Stimulated activated CD4-positive, alpha-beta T cell treated with anti-CD3 and anti-CD28 coated beads, Interleukin-1b, Interleukin-23, amount 100 ng/mL, for 48 hours (primary cell): ENCODE data around the gene DTNB.
"Not testable (repeated sequence)": the region's sequence is repeated elsewhere in the genome, so short reads cannot be mapped to it uniquely, and the experiment has no call there.

Experiments used
- DNase-seq: peaks from one replicate; pipeline ENCODE4 v3.0.0-alpha.2; 2020

DTNB gene

DNA sequence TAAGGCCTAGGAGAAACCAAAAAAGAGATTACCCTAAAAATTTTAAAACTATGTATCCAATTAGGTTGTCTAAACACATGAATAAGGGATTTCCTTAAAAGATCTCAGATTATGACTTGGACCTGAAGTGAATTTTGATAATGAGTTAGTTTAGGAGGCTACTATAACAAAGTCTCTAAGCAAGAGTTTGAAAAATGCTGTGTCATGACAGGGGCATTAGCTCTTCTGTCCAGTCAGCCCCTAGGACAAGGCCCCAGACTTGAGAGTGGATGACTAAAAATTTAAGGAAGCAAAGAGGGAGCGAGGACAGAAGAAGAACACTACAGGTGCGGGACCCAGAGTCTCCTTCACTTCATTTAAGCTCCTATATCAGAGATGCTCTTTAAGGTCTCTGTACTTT is 135.9 kb downstream of the DTNB start:
- DNase-seq: no peak

DNA sequence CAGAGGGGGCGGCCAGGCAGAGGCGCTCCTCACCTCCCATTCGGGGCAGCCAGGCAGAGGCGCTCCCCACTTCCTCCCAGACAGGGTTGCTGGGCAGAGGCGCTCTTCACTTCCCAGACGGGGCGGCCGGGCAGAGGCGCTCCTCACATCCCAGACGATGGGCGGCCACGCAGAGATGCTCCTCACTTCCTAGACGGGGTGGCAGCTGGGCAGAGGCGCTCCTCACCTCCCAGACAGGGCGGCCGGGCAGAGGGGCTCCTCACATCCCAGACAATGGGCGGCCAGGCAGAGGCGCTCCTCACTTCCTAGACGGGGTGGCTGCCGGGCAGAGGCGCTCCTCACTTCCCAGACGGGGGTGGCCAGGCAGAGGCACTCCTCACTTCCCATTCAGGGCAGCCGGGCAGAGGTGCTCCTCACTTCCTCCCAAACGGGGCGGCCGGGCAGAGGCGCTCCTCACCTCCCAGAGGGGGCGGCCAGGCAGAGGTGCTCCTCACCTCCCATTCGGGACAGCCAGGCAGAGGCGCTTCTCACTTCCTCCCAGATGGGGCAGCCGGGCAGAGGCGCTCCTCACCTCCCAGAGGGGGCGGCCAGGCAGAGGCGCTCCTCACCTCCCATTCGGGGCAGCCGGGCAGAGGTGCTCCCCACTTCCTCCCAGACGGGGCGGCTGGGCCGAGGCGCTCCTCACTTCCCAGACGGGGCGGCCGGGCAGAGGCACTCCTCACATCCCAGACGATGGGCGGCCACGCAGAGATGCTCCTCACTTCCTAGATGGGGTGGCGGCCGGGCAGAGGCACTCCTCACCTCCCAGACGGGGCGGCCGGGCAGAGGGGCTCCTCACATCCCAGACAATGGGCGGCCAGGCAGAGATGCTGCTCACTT is 137.7 kb downstream of the DTNB start:
- DNase-seq: not testable (repeated sequence)

DNA sequence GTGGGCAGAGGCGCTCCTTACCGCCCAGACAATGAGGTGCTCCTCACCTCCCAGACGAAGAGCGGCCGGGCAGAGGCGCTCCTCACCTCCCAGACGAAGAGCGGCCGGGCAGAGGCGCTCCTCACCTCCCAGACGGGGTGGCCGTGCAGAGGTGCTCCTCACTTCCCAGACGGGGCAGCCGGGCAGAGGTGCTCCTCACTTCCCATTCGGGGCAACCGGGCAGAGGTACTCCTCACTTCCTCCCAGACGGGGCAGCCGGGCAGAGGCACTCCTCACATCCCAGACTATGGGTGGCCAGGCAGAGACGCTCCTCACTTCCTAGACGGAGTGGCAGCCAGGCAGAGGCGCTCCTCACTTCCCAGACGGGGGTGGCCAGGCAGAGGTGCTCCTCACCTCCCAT is 138.4 kb downstream of the DTNB start:
- not testable (repeated sequence) for DNase-seq

DNA sequence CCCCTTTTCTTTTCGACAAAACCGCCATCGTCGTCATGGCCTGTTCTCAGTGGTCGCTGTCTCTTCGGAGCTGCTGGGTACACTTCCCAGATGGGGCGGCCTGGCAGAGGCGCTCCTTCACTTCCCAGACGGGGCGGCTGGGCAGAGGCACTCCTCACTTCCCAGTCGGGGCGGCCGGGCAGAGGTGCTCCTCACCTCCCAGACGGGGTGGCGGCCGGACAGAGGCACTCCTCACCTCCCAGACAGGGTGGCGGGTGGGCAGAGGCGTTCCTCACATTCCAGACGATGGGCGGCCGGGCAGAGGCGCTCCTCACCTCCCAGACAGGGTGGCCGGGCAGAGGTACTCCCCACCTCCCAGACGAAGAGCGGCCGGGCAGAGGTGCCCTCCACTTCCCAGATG is 138.9 kb downstream of the DTNB start:
- DNase-seq: no peak

DNA sequence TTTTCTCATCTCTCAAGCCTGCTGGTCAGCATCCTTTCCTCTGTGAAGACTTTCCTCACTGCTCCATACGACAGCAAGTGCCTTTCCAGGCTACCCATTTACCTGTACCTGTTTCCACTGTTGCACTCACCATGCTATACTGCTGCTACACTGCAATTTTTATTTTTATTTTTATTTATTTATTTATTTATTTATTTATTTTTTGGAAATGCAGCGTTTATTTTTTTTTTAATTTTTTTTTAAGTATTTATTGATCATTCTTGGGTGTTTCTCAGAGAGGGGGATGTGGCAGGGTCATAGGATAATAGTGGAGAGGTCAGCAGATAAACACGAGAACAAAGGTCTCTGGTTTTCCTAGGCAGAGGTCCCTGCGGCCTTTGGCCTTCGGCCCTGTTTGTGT is 139.6 kb downstream of the DTNB start:
- not testable (repeated sequence) for DNase-seq

DNA sequence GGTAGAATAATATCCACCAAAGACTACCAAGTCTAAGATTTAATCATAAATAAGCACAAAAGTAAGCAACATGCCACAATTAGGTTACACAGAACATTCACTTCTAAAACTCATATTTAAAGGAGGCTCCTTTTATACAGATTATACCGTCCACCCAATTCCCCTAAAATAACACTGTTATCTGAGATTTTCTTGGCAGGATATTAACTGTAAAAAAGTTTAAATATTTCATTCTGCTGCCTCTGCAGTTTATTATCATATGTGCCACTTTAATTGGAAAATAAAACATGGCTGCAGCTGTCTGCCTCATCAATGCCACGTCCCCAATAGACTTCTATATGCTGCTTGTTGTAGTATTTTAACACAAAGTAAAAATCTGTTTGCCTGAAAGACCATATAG is 140.9 kb downstream of the DTNB start:
- DNase-seq: no peak

DNA sequence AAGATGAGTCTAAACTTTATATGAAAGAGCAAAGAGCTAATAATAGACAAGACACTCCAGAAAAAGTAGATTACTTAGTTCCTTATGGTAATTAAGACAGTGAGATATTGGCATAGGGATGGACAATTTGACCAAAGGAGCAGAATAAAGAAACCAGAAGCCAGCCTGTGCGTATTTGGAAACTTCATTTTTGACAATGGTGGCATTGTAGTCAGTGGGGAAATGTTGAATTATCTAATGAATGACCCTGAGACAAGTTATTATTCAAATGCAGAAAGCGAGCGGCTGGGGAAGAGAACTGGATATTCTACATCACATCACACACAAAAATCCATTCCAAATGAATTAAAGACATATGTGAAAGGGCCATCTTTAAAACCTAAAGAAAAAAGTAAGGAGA is 144.3 kb downstream of the DTNB start:
- no peak for DNase-seq

DNA sequence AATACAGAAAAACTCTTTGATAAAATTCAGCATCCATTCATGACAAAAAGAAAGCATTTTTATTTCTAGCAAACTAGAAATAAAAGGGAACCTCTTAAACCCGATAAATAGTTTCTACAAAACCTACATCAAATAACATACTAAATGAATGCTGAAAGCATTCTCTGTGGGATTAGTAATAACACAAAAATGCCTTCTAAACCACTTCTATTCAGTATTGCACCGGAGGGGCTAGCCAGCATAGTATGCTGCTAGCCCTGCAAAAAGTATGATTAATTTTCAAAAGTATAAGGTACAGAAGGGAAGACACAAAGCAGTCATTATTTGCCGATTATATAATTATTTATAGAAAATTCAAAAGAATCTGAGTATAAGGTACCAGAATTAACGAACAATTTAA is 145.2 kb downstream of the DTNB start:
- no peak for DNase-seq

DNA sequence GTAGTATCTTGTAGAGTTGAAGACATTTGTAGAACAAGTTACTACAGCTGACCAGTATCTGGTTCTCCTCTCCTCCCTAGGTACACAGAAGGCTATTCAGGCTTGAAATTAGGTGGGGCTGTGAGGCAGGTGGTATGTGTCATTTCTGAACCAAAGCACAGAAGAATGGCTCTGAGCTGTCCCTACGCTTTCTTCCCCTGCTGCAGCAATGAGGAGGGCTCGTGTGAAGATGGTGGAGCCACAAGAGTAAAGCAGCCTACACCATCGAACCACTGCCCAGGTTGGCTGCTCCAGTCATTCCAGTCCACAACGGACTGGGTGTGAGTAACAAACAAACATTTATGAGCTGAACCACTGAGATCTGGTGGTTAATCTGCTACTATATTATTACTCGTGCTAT is 148.9 kb downstream of the DTNB start:
- no peak for DNase-seq

DNA sequence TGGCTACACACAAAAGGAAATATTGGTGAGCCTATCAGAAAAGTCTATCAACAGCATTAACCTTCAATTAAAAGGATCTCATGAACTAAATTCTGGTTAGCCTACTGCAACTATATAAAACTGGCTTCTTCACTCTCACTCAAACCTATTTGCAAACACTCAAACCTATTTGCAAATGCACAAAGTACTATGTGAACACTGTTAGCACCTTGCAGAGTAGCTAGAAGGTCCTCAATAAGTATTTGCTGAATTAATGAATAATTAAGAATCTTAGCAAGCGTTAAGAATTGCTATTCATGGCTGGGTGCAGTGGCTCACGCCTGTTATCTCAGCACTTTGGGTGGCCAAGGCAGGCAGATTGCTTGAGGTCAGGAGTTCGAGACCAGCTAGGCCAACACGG is 150.3 kb downstream of the DTNB start:
- no peak for DNase-seq

DNA sequence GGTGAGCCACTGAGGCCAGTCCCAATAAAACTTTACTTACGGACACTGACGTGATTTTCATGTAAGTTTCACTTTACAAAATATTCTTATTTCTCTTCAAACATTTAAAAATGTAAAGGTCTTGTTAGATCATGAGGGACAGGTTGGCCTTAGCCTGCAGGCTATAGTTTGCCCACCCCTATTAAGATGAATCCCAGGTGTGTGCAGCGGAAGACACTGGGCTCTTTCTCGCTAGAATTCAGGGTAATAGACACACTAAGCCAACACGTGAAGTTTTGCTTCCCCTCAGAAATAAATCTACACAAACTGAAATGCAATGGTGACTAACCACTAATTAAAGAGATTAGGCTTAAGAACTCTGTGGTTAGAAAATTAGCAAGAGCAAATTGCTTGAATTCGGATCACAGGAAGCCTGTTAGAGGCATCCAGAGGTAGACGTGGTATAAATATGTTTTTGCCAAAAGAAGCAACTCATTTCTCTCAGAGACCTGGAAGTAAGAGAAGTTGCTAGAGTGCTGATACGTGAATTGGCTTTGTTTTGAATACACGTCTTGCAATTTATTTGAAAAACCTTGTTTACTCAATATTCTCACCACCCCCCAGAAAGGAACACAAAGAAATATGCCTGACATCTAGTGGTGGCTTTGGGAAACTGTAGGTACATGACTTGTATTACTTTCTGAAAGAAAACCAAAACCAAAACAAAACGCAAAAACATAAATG is 151.6 kb downstream of the DTNB start:
- DNase-seq: peak; percentile 10

DNA sequence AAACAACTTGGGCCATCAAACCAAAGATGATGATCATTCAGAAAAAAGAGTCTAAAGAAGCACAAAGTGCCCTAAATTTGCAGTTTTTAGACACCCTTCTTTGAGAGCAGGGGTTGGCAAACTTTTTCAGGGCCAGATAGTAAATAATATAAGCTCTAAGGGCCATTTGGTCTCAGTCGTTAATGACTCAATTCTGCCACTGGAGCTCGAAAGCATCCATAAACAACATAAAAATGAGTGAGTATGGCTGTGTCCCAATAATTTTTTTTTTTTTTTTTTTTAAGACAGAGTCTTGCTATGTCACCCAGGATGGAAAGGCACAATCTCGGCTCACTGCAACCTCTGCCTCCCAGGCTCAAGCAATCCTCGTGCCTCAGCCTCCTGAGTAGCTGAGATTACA is 152.3 kb downstream of the DTNB start:
- no peak for DNase-seq

DNA sequence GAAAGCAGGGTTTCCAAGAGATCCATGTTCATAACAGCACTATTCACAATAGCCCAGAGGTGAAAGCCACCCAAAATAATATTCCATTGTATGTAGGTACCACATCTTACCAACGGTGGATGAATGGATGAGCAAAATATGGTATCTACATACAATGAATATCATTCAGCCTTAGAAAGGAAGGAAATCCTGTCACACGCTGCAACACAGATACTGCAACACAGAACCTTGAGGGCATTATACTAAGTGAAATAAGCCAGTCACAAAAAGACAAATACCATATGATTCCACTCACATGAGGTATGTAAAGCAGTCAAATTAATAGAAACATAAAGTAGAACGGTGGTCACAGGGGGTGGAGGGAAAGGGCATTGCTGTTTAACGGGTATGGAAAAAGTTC is 155.7 kb downstream of the DTNB start:
- no peak for DNase-seq

DNA sequence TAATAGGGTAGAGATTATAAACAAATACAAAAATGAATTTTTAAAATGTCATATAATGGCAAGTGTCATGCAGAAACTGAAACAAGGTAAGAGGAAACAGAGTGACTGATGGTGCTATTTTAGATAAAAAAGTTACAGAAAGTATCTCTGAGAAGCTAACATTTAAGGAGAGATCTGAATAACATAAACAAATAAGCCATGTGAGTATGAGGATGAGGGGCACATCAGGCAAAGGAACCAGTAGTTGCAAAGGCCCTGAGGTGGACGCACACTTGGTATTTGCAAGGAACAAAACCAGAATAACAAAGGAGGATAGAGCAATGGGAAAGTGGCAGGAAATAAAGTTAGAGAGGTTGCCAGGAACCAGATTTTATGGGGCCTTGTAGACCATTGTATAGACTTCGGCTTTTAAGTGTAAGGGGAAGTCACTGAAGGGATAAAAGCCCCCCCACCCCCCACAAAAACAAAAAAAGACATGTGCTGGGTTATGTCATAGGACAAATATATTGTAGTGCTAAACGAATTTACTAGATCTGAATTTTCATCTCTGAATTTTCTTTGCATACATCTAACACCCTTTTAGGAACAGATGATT is 159.2 kb downstream of the DTNB start:
- no peak for DNase-seq

DNA sequence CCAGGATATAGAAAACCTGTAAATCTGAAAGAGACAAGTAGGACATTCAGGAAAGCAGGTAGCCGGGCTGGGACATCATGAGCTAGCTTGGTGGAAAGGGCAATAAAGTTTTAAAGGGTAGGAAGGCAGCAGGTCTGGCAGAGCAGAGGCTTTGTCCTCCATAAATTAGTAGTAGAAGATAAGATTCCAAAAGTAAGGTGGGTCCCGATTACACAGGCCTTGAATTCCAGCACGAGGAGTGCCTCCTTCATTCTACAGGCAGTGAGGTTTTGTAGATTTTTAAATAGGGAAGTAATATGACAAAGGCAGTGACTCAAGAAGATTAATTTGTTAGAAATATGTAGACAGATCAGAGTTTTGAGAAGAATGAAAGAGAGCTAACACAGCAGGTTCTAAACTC is 160.7 kb downstream of the DTNB start:
- no peak for DNase-seq

DNA sequence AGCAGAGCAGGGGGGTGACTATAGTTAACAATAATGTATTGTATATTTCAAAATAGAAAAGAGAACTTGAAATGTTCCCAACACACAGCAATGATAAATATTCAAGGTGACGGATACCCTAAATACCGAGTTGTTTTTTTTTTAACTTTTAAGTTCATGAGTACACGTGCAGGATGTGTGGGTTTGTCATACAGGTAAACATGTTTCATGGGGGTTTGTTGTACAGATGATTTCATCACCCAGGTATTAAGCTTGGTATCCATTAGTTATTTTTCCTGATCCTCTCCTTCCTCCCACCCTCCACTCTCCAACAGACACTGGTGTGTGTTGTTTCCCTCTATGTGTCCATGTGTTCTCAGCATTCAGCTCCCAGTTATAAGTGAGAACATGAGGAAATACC is 167.2 kb downstream of the DTNB start:
- DNase-seq: no peak

DNA sequence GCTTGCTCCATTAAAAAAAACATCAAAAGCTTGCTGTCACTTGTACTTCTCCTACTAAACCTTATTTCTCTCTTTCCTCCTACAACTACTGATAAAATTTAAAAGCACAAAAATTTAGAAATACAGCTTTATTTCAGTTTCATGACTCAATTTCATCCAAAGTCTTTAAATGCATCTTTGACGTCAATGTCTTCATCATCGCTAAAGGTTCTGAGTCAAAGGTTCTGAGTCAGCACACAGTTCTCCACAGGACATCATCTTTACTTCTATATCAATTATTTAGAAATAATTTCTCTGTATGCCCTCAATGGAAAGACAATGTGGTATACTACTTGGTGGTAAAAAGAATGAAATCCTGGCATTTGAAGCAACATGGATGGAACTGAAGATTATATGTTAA is 167.8 kb downstream of the DTNB start:
- DNase-seq: no peak

DNA sequence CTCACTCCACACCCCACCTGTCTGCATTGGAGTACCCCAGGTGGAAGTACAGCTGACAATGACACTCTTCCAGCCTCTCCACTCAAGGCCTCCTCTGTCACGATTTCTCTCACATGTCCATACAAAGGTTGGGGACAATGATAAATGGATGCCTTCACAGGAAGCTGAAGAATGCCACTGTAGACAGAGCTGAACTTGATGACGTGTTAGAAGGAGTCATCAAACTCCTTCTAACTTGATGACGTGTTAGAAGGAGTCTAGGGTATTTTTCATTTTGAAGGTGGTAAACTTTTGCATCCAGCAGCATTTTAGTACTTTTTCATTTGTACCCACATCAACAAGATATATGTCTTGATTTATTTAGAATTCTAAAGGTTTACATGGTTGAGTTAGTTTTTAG is 168.2 kb downstream of the DTNB start:
- no peak for DNase-seq

DNA sequence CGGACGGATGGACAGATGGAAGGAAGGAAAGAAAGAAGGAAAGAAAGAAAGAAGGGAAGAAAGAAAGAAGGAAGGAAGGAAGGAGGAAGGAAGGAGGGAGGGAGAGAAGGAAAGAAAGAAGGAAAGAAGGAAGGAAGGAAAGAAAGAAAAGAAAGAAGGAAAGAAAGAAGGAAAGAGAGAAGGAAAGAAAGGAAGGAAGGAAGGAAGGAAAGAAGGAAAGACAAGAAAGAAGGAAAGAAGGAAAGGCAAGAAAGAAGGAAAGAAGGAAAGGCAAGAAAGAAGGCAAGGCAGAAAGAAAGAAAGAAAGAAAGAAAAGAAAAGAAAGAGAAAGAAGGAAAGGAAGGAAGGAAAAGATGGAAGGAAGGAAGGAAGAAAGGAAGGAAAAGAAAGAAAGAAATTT is 169.1 kb downstream of the DTNB start:
- DNase-seq: no peak

DNA sequence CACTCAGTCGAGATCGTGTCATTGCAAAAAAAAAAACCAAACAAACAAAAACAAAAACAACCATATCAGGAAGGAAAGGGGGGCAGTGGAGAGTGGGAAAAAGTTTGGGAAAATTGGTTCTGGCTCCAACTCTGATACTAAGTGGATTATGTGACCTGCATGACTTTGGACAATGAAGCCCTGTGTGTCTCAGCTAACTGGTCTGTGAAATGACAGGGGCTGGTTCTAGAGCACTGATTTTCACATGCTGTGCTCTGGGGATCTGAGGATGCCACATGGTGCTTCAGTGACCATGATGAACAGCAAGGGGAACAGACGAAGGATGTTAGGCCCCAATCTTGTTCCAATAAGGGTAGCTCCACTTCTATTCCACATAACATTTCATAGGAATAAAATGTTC is 174.2 kb downstream of the DTNB start:
- no peak for DNase-seq

DNA sequence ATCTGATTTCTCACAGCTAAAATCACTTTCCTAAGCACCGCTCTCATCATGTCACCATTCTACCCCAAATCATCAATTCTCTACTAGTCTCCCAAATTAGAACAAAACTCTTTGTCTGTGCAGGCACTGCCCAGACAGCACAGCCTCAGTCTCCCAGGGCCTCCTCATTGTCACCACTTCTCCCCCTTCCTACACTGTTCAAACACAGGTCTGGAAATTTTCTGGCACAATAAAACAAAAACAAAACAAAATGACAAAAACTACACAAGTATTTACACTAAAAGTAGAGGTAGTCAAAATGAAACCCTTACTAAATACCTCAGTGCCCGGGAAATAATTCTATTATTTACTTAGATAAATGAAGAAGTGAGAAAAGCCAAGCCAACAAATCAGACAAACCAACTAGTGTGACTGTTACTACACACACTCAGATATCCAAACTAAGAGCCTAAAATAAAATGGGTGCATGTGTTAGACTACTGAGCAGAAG is 175.4 kb downstream of the DTNB start:
- DNase-seq: no peak

DNA sequence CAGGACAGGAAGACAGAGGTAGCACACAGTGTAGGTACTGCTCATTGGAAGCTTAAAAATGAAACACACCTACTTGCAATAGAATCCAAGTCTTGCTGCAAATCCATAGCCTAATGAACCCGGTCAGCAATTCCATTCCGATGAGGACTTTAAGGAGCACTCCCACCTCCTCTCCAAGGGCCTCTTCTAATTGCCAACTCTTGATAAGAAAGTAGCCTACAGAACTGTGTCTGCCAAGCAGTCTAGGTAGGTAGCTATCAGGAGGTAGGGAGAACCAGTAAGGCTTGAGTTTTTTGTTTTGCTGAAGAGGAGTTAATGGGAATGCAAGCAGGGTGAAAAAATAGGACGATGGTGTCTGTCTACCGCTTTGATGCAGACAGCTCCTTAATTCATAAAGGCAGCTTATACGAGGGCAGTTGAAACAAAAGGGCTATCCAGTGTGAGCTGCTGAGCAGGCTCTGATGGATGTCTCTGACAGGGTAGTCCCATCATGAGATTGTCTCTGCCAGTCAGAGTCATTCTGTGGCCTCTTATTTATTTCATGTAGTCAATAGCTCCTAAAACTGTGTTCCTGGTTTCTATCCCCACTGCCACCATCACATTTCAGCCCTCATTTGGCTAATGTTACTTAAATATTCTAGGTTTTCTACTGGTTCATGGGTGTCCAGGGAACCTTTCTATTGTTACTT is 176.0 kb downstream of the DTNB start:
- no peak for DNase-seq

DNA sequence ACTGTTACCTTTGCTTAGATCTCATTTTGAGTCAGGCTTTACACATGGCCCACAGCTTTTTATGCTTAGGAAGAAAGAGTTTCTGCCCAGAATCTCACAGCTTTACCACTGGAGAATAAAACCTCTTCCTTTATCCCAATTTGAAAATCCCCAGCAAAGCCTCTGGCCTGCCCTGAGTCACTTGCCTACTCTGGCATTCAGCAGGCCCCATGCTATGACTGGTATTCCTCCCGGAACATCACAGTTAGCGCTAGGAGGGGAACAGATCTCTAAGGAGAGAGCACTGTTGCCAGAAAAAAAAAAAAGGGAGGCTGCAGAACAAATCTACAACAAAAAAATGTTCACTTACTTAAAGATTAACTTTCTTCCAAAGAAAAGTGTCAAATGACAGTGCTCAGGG is 178.8 kb downstream of the DTNB start:
- no peak for DNase-seq
